Progenitor cell of endocrine pancreas (in vitro differentiated cells): ENCODE measurements around the gene PSORS1C1. TPM values are rescaled to one million over a fixed set of nuclear protein-coding genes. Genes with fewer than 3 reads are reported as not detected.
"Not testable (repeated sequence)": the region's sequence is repeated elsewhere in the genome, so short reads cannot be mapped to it uniquely, and the experiment has no call there.

ENCODE experiments used
- DNase-seq: peaks from one replicate; pipeline ENCODE4 v3.0.0; 2021; ENCODE audit warnings: low spot score; ENCODE audit not compliant: unreplicated experiment
- H3K27ac Mint-ChIP-seq: 2 replicates; pipeline ENCODE4 v1.8.0; 2021; ENCODE audit warnings: mild to moderate bottlenecking, moderate library complexity, mixed read lengths
- H3K27me3 Mint-ChIP-seq: 2 replicates; pipeline ENCODE4 v1.8.0; 2021; ENCODE audit warnings: mixed read lengths
- H3K36me3 Mint-ChIP-seq: 2 replicates; pipeline ENCODE4 v1.8.0; 2022; ENCODE audit warnings: mixed read lengths; ENCODE audit not compliant: insufficient read depth
- H3K4me1 Mint-ChIP-seq: 2 replicates; pipeline ENCODE4 v1.8.0; 2021; ENCODE audit warnings: low read depth, mixed read lengths
- H3K4me3 Mint-ChIP-seq: 2 replicates; pipeline ENCODE4 v1.8.0; 2021; ENCODE audit warnings: low read depth, mild to moderate bottlenecking, moderate library complexity, mixed read lengths
- H3K9me3 Mint-ChIP-seq: 2 replicates; pipeline ENCODE4 v1.8.0; 2021; ENCODE audit warnings: low read depth, mixed read lengths
- total RNA-seq: library from RNA; stranded (reverse); gene quantifications from 2 replicates; pipeline ENCODE4 v1.2.1, GENCODE V29; 2021
- TF ChIP-seq, protein P1 (sequence below): fragments of 200-600 bp; sonication (generic); IDR thresholded peaks from one replicate; pipeline ENCODE4 v1.5.0; 2021; ENCODE audit warnings: antibody characterized with exemption, mild to moderate bottlenecking; ENCODE audit not compliant: unreplicated experiment

PSORS1C1 gene
- total RNA-seq, 1 donor from 2014 or later = not detected

DNA sequence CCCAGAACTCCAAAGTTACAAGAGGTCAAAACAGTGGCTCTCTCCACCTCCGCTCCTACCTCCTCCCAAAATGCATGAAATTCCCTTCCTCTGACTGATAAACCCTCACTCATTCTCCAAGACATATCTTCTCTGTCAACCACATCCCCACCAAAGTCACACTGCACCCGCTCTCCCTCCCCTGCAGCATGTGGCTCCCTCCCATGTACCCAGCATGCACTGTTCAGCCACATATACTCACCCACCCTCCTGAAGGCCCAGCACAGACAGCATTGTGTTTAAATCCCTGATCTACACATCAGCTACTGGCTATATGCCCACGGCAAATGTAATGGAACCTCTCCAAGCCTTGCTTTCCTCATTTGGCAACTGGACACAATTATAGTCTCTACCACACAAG is 61.4 kb downstream of the PSORS1C1 start:
- Mint-ChIP-seq H3K4me3 (no peak overlapping the region), H3K27me3 (peaks cover 19% of the 10 kb centered on the region), H3K27ac (no peak overlapping the region), H3K4me1 (no peaks in the 10 kb centered on the region), H3K9me3 (no peaks in the 10 kb centered on the region), H3K36me3 (no peaks in the 10 kb centered on the region)
- TF ChIP-seq, protein P1, sequence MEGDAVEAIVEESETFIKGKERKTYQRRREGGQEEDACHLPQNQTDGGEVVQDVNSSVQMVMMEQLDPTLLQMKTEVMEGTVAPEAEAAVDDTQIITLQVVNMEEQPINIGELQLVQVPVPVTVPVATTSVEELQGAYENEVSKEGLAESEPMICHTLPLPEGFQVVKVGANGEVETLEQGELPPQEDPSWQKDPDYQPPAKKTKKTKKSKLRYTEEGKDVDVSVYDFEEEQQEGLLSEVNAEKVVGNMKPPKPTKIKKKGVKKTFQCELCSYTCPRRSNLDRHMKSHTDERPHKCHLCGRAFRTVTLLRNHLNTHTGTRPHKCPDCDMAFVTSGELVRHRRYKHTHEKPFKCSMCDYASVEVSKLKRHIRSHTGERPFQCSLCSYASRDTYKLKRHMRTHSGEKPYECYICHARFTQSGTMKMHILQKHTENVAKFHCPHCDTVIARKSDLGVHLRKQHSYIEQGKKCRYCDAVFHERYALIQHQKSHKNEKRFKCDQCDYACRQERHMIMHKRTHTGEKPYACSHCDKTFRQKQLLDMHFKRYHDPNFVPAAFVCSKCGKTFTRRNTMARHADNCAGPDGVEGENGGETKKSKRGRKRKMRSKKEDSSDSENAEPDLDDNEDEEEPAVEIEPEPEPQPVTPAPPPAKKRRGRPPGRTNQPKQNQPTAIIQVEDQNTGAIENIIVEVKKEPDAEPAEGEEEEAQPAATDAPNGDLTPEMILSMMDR = no peak
- DNase-seq = no peak

DNA sequence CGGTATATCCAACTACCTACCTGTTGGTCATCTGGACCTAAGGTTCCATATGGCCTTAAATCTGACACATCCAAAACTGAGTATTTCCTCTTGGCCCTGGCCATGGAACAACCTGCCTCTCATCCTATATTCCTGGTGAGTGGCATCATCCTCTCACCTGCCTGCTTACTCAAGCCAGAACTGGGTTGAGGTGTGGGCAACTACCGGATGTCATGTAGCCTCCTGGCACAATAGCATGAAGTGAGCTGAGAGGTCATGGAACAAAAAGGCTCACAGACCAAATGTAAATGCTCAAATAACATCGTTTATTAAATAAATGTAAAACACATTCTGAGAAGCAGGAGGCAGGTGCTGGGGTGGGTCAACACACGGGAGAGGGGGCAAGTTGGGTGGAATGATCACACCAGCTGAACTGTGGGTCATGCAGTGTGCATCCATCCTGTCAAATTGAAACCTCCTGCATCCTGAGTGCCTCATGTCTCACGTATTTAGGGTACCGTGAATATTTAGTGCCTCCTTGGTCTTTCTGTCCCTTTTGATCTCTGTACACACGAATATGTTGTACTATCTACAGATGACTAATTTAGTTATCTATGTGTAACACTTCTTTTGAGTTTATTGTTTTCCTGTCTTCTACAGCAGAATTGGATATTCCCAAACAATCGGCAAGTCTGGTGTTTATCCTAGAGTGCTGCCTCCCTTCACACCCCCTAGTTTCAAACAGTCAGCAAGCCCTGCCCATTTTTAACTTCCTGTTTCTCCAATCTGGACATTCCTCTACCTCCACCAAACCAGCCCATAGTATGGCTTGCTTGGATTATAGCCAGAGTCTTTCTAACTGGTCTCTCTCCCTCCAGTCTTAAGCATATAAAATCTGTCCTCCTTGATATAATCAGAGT is 63.8 kb downstream of the PSORS1C1 start:
- DNase-seq = no peak
- Mint-ChIP-seq H3K9me3 (no peaks in the 10 kb centered on the region), H3K4me3 (no peak overlapping the region), H3K27ac (no peak overlapping the region), H3K4me1 (no peaks in the 10 kb centered on the region), H3K36me3 (no peaks in the 10 kb centered on the region), H3K27me3 (peaks cover 8% of the 10 kb centered on the region)
- TF ChIP-seq, protein P1 = no peak

DNA sequence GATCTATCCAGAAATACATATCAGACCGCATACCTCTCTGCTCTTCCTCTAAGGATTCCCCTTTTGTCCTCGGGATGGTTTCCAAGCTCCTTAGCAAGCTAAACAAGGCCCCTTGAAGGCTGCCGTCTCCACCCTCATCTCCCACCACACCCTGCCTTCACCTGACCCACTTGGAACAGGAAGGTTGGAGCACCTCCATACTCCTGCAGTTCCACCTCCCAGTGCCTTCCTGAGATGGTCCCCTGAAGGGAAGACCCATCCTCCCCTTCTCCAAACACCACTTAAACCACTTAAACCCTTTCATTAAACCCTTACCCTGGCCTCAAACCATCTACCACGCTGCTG is 64.4 kb downstream of the PSORS1C1 start:
- H3K27me3 Mint-ChIP-seq = peaks cover 8% of the 10 kb centered on the region

DNA sequence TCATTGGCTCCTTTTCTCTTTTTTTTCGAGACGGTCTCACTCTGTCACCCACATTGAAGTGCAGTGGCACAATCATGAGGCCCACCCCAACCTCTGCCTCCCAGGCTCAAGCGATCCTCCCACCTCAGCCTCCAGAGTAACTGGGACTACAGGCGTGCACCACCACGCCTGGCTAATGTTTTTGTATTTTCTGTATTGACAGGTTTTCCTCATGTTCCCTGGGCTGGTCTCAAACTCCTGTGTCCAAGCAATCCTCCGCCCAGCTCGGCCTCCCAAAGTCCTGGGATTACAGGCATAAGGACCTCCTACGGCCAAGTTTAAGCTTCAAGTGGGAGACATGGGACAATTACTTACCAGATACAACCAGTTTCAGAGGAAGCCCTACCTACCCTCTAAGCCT is 65.3 kb downstream of the PSORS1C1 start:
- TF ChIP-seq, protein P1 = no peak
- Mint-ChIP-seq H3K36me3 (no peaks in the 10 kb centered on the region), H3K4me3 (no peak overlapping the region), H3K27me3 (peaks cover 8% of the 10 kb centered on the region), H3K4me1 (peaks cover 2% of the 10 kb centered on the region), H3K27ac (no peak overlapping the region), H3K9me3 (no peaks in the 10 kb centered on the region)
- DNase-seq = no peak

More for the DNA sequence above, 64.4 kb downstream of the PSORS1C1 start:
- TF ChIP-seq, protein P1 = no peak
- no peaks in the 10 kb centered on the region for H3K36me3 Mint-ChIP-seq
- H3K9me3 Mint-ChIP-seq = no peaks in the 10 kb centered on the region
- H3K4me1 Mint-ChIP-seq = peaks cover 2% of the 10 kb centered on the region
- H3K27ac Mint-ChIP-seq = no peak overlapping the region
- no peak overlapping the region for H3K4me3 Mint-ChIP-seq
- DNase-seq = no peak

DNA sequence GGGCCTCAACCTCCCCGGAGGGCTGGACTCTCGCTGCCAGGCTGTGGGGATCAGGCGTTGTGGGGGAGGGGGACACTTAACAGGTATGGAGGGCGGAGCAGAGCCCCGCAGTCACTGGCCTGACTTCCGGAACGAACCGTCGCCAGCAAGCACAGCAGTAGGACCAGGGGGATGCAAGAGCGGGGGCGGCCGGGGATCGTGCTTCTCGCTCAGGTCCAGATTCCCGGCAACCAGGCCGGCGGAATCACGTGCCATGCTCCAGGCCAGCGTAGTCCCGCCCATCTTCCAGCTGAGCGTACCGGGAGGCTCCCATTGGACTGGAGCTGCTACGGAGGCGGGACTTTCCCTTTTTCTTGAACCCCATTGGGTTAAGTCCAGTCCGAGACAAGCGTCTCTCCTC is 65.9 kb downstream of the PSORS1C1 start:
- no peak overlapping the region for H3K4me3 Mint-ChIP-seq
- peaks cover 8% of the 10 kb centered on the region for H3K27me3 Mint-ChIP-seq
- H3K9me3 Mint-ChIP-seq = no peaks in the 10 kb centered on the region
- H3K27ac Mint-ChIP-seq = no peak overlapping the region
- H3K36me3 Mint-ChIP-seq = no peaks in the 10 kb centered on the region
- DNase-seq = no peak
- peaks cover 2% of the 10 kb centered on the region for H3K4me1 Mint-ChIP-seq
- TF ChIP-seq, protein P1 = no peak

DNA sequence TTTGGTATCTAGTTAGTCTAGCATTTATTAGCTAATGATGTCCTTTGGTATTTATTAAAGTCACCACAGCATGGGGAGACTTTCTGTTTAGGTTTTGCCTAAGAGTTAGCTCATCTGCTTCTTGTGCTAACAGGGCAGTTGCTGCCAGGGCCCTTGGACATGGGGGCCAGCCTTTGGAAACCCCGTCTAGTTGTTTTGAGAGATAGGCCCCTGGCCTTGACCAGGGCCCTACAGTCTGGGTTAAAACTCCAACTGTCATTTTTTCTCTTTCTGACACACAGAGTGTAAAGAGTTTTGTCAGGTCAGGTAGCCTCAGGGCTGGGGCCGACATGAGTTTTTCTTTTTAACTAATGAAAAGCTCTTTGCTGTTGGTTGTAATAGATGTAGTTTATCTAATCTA is 68.7 kb downstream of the PSORS1C1 start:
- not testable (repeated sequence) for H3K4me1 Mint-ChIP-seq, H3K36me3 Mint-ChIP-seq, H3K27ac Mint-ChIP-seq, H3K27me3 Mint-ChIP-seq, DNase-seq, H3K9me3 Mint-ChIP-seq, H3K4me3 Mint-ChIP-seq

DNA sequence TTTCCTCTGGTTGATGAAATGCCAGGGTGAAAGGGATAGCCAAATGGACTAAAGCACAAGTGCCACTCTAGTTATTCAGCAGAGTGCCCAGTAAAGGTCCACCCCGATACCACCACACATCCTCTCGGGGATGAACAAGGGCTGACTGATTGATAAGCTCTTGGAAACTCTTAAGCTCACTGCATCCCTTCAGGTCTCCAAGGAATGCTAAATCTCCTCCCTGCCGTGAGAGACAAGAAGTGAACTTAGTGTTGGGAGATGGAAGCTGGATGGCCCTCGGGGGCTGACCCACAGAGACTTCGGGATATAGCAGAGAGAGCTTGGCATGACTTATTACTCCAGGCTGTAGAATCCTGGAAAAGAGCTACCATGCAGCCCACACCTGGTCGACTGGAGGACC is 69.3 kb downstream of the PSORS1C1 start:
- DNase-seq = not testable (repeated sequence)

DNA sequence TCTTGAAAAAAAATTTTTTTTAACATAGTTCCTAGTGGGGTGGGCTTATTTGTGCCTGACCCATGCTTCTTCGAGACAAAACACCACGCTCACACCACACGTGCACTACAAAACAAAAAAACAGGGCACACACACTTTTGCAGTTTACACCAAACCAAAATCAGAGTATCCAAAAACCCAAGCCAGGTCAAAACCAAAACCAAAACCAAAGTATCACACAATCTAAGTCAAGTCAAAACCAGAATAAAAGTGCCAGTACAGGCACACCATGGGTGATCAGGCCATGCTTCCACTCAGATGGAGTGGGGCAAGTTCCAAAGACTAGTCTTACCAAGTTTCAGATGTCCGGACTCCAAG is 71.1 kb downstream of the PSORS1C1 start:
- not testable (repeated sequence) for H3K36me3 Mint-ChIP-seq, H3K27me3 Mint-ChIP-seq, H3K9me3 Mint-ChIP-seq, H3K27ac Mint-ChIP-seq, H3K4me3 Mint-ChIP-seq, DNase-seq, H3K4me1 Mint-ChIP-seq

More for the DNA sequence above, 69.3 kb downstream of the PSORS1C1 start:
- not testable (repeated sequence) for H3K27me3 Mint-ChIP-seq, H3K4me3 Mint-ChIP-seq, H3K4me1 Mint-ChIP-seq, H3K36me3 Mint-ChIP-seq, H3K9me3 Mint-ChIP-seq, H3K27ac Mint-ChIP-seq
